IPS-NIHi7 (cell line): ENCODE data around the gene TTC34.

Experiments used
- DNase-seq: peaks from one replicate; pipeline ENCODE4 v3.0.0; 2012; ENCODE audit warnings: mixed read lengths; ENCODE audit errors: extremely low spot score

The TTC34 gene

DNA sequence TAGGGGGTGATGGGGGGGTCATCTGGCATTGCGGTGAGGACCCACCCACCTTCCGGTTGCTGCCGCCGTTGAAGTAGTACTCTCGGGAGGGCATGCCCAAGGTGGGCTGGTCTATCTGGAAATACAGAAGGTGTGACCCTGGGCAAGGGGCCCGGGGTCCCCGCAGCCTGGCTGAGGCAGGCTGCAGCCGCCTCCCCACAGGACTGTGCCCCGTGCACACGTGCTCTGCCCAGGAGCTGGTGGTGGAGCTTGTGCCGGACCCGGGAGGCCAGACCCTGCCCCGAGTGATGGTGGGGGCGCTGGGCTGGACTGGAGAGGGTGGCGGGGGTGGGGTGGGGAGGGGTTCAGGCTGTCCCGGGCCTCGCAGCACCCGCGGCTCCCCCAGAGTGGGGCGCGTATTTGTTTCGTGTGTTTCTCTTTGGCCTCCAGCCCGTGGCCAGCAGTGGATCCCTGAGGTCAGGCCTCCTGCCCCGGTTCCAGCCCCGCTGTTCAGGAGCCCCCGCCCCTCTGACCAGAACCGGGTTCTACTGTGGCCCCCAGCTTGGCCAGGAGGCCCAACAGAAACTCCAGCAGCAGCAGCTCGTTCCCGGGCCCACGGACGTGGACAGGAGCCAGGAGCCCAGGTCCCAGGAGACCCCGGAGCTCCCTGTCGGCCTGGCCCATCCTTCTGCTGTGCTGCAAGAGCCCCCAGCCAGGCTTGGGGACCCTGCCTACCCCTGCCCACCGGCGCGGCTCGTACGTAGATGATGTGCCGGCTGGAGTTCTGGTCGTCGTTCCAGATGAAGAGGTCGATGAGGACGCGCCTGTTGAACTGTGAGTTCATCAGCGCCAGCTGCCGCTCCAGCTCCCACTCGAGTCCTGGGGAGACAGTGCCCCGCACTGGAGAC lies 195.7 kb downstream of the TTC34 start:
- no peak for DNase-seq

DNA sequence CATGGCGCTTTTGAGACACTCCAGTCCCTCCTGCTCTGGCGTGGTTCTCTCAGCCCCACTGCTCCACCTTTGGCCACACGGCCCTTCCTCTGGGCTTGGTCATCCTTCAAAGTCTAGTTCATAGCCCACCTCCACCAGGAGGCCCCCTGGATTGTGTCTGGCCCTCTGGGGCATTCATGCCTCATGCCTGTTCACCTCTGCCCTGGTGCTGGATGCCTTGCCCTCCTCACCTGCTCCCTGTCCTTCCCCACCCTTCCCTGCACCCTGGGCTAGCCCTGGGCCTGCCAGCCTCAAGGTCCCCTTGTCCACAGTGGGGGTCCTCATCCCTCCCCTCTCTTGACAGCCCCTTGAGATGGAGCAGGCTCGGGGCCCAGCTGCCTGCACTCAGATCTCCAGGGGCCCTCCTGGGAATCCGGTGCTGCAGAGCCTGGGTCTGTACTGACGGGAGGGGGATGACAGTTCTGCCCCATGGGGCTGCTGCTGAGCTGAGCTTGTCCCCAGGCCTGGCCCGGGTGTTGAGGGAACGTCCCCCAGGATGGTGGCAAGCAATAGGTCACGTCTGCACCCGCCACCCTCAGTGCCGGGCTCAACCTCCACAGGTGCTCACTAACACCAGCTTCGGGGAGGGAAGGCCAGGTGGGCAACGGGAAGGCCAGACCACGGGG lies 196.5 kb downstream of the TTC34 start:
- no peak for DNase-seq

DNA sequence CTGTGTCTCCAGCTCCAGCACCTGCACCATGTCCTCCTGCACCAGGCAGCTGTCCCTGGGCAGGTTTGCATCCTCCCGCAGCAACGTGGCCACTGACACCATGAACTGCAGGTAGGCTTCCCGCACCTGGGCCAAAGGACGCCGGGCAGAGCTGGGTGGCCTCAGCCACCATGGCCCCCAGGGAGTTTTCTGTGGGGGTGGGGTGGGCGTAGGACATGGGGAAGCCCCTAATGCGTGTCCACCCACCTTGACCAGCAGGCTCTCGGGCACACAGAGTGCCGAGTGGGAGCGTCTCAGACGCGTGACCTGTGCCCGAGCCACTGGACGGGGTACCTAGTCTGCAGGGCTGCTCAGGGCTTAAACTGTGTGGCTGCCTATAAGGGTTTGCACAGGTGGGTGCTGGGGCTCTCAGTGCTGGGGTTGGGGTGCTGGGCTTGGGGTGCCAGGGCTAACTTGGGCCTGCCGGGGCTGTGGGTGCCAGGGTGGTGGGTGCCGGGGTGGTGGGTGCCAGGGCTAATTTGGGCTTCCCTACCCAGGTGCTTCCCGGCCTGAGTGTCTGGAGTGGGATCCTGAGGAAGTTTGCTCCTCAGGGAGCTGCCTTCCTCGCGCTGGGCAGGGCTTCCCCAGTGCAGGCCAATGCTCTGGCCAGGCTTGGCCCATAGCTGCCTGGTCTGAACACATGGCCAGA lies 197.2 kb downstream of the TTC34 start:
- DNase-seq, result no peak

DNA sequence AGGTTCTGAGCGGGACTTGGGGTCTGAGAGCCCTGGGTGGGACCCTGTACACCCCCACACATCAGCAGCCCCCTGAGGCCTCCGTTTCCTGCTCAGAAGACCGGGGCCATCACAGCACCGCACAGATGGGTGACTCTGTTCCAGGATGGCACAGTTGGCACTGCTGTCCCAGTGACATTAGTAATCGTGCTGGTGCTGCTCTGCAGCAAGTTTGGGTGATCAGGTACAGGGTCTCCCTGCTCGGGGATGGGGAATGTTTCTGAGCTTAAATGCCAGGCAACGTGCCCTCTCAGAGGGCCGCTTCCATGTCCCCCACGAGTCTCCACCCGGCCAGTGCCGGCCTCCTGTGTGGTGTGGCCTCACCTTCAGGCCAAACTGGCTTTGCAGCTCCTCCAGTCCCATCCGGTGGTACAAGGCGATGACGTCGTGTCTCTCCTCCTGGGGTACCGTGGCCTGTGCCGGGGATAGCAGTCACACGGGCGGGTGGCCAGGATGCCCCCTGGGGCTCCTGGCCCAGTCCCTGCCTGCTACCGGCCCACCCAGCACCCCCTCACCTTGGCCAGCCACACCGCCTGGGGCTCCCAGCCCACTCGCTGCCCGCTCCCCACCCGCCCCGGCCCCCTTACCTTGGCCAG lies 197.9 kb downstream of the TTC34 start:
- DNase-seq, result no peak

DNA sequence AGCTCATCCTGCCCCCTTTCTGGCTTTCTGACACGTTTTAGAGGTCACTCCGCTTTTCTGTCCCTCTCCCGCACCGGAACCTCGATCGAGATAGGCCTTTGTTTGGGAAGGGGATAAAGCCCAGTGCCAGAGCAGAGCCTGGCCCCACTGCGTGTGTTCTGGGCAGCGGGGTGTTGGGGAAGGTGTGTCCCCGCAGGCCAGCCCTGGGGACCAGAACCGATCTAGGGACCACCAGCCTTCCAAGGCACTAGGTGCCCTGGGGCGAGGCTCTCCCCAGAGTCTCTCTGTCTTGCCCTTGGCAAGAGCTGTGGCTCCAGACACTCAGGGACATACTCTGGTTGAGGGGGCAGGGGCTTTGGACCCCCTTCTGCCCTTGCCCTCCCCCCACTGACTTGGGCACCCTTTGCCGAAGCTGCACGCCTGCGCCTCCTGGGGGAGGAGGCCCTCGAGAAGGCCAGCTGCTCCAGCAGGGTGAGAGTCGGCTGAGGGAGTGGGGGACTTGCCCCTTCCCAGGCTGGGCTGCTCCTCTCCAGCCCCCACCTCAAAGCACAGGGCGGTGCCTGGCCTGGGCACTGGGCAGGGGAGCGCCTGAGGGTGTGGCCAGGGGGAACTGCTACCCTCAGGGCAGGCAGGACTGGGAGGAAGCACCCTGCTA lies 198.5 kb downstream of the TTC34 start:
- no peak for DNase-seq

DNA sequence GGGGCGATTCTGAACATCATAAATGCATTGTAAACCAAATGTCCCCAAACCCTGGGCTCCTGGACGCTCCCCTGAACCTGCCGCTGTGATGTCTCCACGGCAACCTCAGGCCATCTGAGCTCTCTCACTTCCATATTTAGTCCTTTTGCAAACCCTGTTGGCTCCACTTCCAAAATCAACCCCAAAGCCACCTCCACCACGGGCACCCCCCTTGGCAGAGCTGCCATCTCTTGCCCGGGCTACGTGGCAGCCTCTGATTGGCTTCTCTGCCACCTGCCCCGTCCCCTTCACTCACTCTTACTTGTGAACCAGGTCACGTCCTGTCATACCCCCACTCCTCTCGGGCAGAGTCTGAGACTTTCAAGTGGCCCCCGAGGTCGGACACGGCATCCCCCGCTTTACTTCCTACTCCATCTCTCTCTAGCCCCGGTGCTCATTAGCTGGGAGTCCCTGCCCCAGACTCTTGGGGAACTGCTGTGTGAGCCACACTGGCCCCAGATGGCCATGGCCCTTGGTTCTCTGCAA lies 199.1 kb downstream of the TTC34 start:
- no peak for DNase-seq

GRCh38 chr1:2601721-2602303 lies 199.7 kb downstream of the TTC34 start:
- DNase-seq, result no peak

GRCh38 chr1:2598329-2598931 lies 203.1 kb downstream of the TTC34 start:
- DNase-seq, result no peak

DNA sequence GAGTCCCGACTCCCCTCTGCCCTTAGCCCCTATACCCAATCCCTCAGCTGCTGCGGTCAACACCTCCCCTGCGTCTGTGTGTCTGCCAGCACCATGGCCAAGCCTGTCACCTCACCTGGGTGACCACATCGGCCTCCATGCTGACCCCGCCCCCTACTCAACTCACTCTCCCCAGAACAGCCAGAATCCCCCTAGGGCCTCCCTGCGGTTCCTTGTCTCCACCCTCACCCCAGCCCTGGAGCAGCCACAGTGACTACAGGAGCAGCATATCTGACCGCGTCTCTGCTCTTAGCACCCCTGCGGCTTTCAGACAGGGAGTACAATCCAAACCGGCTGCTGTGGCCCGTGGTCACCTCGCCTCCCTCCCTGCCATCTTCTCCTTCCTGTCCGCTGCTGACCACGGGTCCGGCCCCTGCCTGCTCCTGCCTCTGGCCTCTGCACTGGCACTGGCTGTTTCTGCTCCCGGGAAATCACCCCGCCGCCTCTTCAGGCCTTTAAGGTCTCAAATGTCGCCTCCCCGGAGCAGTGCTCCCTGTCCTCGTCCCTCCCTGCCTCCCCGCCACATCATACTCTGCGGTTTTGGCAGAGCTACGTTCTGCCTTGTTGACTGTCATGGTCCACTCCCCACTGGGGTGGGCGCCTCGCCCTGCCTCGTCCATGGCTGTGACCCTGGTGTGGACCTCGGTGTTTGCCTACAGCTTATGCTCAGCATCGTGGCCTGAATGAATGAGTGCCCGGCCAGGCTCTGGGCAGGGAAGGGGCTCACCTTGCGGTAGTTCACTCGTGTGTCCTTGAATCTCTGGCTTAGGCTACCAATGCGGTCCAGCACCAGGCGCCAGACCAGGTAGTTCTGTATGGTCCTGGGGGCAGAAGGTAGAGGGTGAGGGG lies 203.8 kb downstream of the TTC34 start:
- no peak for DNase-seq

DNA sequence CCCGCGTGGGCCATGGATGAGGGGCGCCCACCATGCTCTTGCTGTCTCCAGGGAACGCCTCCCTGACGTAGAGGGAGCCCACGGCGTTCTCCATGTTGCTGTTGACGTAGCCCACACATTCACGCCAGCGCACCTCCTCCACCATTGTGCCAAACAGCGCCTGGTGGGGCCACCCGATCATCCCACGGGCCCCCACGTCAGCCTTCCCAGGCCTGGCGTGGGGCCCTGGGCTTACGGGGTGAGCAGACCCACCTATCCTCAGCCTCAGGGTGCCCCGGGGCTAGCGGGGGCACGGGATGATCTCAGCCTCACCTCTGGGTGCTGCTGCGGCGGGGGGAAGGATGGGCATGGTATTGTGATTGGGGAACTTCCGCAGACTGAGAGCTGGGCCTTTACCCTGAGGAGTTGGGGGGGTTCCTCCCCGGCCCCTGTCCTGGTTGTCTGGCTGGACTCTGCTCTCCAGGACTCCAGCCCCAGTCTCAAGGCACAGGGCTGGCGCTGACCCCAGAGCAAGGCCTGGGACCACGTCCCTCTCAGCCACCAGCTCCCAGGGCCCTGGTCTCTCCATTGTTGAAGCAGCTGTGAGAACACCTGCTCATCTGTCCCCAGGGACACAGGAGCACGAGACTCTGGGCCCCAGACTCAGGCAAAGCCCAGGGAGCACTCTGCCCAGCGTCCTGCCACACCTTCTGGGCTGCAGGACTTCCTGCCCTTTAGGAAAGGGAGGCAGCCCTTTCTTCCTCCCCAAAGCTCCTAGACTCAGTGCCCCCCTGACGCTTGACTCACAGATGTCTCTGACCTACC lies 204.8 kb downstream of the TTC34 start:
- no peak for DNase-seq

- no peak for DNase-seq
Measured at GRCh38 chr1:2595812-2596529, 205.5 kb downstream of the TTC34 start.

DNA sequence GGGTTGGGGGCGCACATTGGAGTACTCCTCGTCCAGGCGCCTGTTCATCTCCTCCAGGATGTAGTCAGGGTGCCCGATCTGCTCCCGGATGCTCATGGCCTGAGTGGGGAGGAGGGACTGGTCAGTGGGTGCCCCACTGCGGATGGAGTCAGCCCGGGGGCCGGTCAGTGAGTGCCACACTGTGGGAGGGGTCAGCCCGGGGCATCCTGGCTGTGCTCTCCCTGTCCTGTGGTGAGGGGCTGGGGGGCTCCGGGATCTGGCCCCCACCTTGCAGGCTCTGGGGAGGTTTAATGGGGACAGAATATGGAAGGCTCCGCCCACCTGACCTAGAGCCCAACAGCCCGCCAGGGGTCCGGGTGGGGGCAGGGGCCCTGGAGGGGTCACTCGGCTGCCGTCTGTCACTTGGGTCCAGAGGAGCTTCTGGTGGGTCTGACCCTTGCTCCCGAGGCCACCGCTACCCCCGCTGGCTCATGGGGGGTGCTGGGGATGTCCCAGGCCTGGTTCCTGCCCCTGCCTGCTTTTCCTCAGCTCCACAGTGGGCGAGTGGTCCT lies 206.2 kb downstream of the TTC34 start:
- DNase-seq, result no peak

- DNase-seq, result no peak
Measured at GRCh38 chr1:2594641-2595131, 206.8 kb downstream of the TTC34 start.

- no peak for DNase-seq
Measured at GRCh38 chr1:2594001-2594640, 207.4 kb downstream of the TTC34 start.

GRCh38 chr1:2593251-2593878 lies 208.1 kb downstream of the TTC34 start:
- DNase-seq, result no peak

DNA sequence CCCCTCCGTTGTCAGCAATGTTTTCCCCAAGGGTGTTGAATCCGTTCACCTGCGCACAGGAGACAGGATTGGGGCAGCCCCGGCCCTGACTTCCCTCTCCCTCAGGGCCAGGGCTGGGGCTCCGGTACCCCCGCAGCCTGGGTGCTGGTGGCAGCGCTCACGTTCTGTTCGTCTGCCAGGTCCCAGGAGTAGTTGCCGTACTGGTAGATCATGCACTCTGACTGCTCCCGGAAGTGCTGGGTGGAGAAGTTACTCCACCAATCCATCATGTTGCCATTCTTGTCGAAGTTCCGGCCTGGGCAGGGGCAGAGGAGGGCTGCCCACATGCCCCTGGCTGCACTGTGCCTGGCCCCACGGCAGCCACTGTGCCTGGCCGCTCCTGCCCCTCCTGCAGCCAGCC lies 208.8 kb downstream of the TTC34 start:
- no peak for DNase-seq
